DOHH2 (cell line): ENCODE data around the gene AK9.
A peak's percentile ranks its signal among the peaks of the same experiment; 100 is the strongest.

ENCODE experiments used
- H3F3A ChIP-seq: fragments of 200-600 bp; sonication (generic), shearing (Covaris generic); 2 replicates; pipeline ENCODE4 v1.6.0; 2016; ENCODE audit warnings: antibody characterized with exemption, mild to moderate bottlenecking; ENCODE audit not compliant: control insufficient read depth, insufficient read depth
- H3K27ac ChIP-seq: fragments of 200-600 bp; sonication (generic); 2 replicates; pipeline ENCODE4 v1.5.1; 2014; ENCODE audit warnings: low read depth, mild to moderate bottlenecking, low read length, moderate library complexity
- H3K27me3 ChIP-seq: fragments of 200-600 bp; sonication (generic); 2 replicates; pipeline ENCODE4 v1.6.1; 2014; ENCODE audit warnings: mild to moderate bottlenecking, low read length, mixed read lengths; ENCODE audit not compliant: control insufficient read depth
- H3K36me3 ChIP-seq: fragments of 200-600 bp; sonication (generic); 2 replicates; pipeline ENCODE4 v1.6.1; 2014; ENCODE audit warnings: mild to moderate bottlenecking, low read length, moderate library complexity, mixed read lengths; ENCODE audit not compliant: control insufficient read depth
- H3K4me1 ChIP-seq: fragments of 200-600 bp; sonication (generic); 2 replicates; pipeline ENCODE4 v1.6.1; 2014; ENCODE audit warnings: mild to moderate bottlenecking, low read length, mixed read lengths; ENCODE audit not compliant: control insufficient read depth
- H3K4me2 ChIP-seq: fragments of 200-600 bp; sonication (generic); 2 replicates; pipeline ENCODE4 v1.6.0; 2014; ENCODE audit warnings: mild to moderate bottlenecking, low read length, moderate library complexity
- H3K4me3 ChIP-seq: fragments of 200-600 bp; sonication (generic); 2 replicates; pipeline ENCODE4 v1.5.1; 2014; ENCODE audit warnings: mild to moderate bottlenecking, low read length, mixed read lengths
- H3K79me2 ChIP-seq: fragments of 200-600 bp; sonication (generic); 2 replicates; pipeline ENCODE4 v1.6.1; 2014; ENCODE audit warnings: mild to moderate bottlenecking, low read length, mixed read lengths; ENCODE audit not compliant: control insufficient read depth
- H3K9me2 ChIP-seq: fragments of 200-600 bp; sonication (generic); replicated peaks from 2 replicates; pipeline ENCODE4 v1.6.1; 2014; ENCODE audit warnings: mild to moderate bottlenecking, low read length, mixed read lengths; ENCODE audit not compliant: control insufficient read depth
- H3K9me3 ChIP-seq: fragments of 200-600 bp; sonication (generic); 2 replicates; pipeline ENCODE4 v1.6.1; 2014; ENCODE audit warnings: antibody characterized with exemption, low read length, mixed read lengths; ENCODE audit not compliant: control insufficient read depth, insufficient read depth
- H4K20me1 ChIP-seq: fragments of 200-600 bp; sonication (generic); 2 replicates; pipeline ENCODE4 v1.6.0; 2014; ENCODE audit warnings: low read depth, mild to moderate bottlenecking, antibody characterized with exemption, low read length, moderate library complexity; ENCODE audit not compliant: control insufficient read depth, insufficient read depth
- CTCF ChIP-seq: fragments of 200-600 bp; sonication (generic); IDR thresholded peaks from one replicate; pipeline ENCODE4 v1.5.1; 2014; ENCODE audit warnings: antibody characterized with exemption, mild to moderate bottlenecking, low read depth, low read length; ENCODE audit not compliant: poor library complexity, severe bottlenecking
- EZH2phosphoT487 ChIP-seq: fragments of 200-600 bp; sonication (generic); IDR thresholded peaks from 2 replicates; pipeline ENCODE4 v1.6.1; 2017; ENCODE audit warnings: borderline replicate concordance, mild to moderate bottlenecking, antibody characterized with exemption, low read length, moderate library complexity, mixed read lengths

The AK9 gene

GRCh38 chr6:109496036-109496772, 194.8 kb downstream of the AK9 start:
- no peak for TF ChIP-seq EZH2phosphoT487
- TF ChIP-seq CTCF = no peak
- Histone ChIP-seq H3K36me3 (no peaks in the 10 kb centered on the region), H3K4me1 (peaks cover 21% of the 10 kb centered on the region), H3K4me2 (no peak overlapping the region), H3K9me3 (no peaks in the 10 kb centered on the region), H3K27me3 (no peaks in the 10 kb centered on the region), H3K9me2 (no peaks in the 10 kb centered on the region), H3K27ac (no peak overlapping the region), H3F3A (no peaks in the 10 kb centered on the region), H3K4me3 (no peak overlapping the region), H4K20me1 (no peaks in the 10 kb centered on the region), H3K79me2 (no peaks in the 10 kb centered on the region)

DNA sequence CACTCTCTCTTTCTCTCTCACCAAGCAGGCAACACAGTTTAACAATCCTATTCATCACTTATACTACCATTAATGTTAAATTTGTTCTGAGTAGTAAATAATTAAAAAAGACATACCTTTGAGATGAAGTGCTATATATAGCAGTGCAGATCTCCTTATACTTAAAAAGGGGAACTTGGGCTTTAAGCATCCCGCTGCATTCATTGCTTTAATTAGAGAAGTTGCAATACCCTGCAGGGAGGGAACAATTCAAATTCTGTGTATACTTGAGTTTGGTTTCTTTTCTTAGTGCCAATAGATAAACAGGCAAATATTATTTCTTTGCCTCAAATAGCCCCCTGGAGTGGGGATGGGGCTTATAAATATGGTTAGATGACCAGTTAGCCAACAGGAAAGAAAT, 197.1 kb downstream of the AK9 start:
- no peaks in the 10 kb centered on the region for H3K27me3 ChIP-seq
- no peaks in the 10 kb centered on the region for H3K36me3 ChIP-seq
- no peaks in the 10 kb centered on the region for H3K9me3 ChIP-seq
- H3K4me3 ChIP-seq = peak overlapping the region; percentile 2; the same call in 1 of the 2 replicates
- no peak overlapping the region for H3K27ac ChIP-seq
- H3K4me2 ChIP-seq = peak overlapping the region; percentile 38
- H3K79me2 ChIP-seq = no peaks in the 10 kb centered on the region
- no peaks in the 10 kb centered on the region for H4K20me1 ChIP-seq
- TF ChIP-seq CTCF (no peak), EZH2phosphoT487 (no peak)
- H3K9me2 ChIP-seq = no peaks in the 10 kb centered on the region
- H3F3A ChIP-seq = no peaks in the 10 kb centered on the region
- peaks cover 28% of the 10 kb centered on the region for H3K4me1 ChIP-seq

- H4K20me1 ChIP-seq = no peaks in the 10 kb centered on the region
- no peaks in the 10 kb centered on the region for H3F3A ChIP-seq
- no peaks in the 10 kb centered on the region for H3K9me3 ChIP-seq
- H3K79me2 ChIP-seq = no peaks in the 10 kb centered on the region
- H3K4me1 ChIP-seq = peaks cover 28% of the 10 kb centered on the region
- no peak overlapping the region for H3K27ac ChIP-seq
- H3K4me3 ChIP-seq = no peak overlapping the region
- no peaks in the 10 kb centered on the region for H3K27me3 ChIP-seq
- H3K36me3 ChIP-seq = no peaks in the 10 kb centered on the region
- TF ChIP-seq EZH2phosphoT487 (no peak), CTCF (no peak)
- H3K9me2 ChIP-seq = no peaks in the 10 kb centered on the region
- H3K4me2 ChIP-seq = no peak overlapping the region
Observed at GRCh38 chr6:109491207-109491938, 199.6 kb downstream of the AK9 start.
